NCI-H2029 (cell line): Measurements from ENCODE around the gene COG6.

Source experiments
- DNase-seq: peaks from one replicate; lab custom pipeline; 2025; lab: John Stamatoyannopoulos, UW

COG6 gene

GRCh38 chr13:39682310-39682709 lies 26.8 kb downstream of the COG6 start:
- DNase-seq, result no peak

- no peak for DNase-seq
These were observed 27.3 kb downstream of the COG6 start for GRCh38 chr13:39682788-39683187.

- DNase-seq, result no peak
These were observed 29.2 kb downstream of the COG6 start for GRCh38 chr13:39684531-39685137.

DNA sequence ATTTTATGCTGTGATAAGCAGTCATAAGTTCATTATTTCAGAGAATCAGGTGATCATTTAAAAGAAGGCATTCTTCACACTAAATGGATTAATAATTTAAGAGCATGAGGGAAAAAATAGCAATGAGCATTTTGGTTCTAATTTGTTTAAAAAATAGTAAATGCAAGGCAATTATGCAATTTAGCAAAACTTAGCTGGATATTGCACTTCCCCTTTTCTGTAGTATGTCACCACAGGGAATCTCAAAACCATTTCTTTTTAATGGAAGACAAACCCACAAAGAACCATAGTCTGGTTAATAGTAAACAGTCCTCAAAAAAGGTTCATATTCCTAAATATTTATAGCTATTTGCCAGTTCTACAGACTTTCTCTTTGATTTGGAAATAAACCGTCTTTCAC lies 30.2 kb downstream of the COG6 start:
- no peak for DNase-seq

DNA sequence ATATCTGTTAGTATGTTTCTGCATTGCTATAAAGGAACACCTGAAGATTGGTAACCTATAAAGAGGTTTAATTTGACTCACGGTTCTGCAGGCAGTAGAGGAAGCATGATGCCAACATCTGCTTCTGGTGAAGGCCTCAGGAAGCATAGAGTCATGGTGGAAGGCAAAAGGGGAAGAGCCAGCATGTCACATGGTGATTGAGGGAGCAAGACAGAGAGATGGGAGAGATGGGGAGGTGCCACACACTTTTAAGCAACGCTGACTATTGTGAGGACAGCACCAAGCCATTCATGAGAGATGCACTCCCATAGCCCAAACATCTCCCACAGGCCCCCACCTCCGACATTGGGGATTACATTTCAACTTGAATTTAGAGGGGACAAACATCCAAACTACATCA lies 32.8 kb downstream of the COG6 start:
- DNase-seq, result no peak

GRCh38 chr13:39688699-39689405 lies 33.4 kb downstream of the COG6 start:
- no peak for DNase-seq

- DNase-seq, result no peak
These were observed 37.4 kb downstream of the COG6 start for GRCh38 chr13:39692660-39693438.

DNA sequence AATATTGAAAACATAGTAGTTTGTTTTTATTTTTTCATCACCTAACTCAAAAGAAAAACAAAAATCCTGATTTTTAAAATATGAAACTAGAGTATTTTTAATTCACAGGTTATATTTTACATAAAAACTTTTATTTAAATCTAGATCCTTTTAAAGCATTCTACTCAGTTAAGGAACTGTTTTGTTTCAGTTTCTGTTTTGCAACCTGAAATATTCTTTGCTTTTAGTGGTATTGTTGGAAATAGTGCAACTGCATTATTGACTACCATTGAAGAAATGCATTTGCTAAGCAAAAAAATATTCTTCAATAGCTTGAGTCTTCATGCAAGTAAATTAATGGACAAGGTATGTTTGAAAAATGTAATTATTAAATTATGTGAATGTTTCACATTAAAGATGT lies 43.8 kb downstream of the COG6 start:
- no peak for DNase-seq

GRCh38 chr13:39712626-39713025 lies 57.2 kb downstream of the COG6 start:
- no peak for DNase-seq

- no peak for DNase-seq
These were observed 73.7 kb downstream of the COG6 start for GRCh38 chr13:39729156-39729555.

GRCh38 chr13:39734952-39735351 lies 79.5 kb downstream of the COG6 start:
- no peak for DNase-seq

DNA sequence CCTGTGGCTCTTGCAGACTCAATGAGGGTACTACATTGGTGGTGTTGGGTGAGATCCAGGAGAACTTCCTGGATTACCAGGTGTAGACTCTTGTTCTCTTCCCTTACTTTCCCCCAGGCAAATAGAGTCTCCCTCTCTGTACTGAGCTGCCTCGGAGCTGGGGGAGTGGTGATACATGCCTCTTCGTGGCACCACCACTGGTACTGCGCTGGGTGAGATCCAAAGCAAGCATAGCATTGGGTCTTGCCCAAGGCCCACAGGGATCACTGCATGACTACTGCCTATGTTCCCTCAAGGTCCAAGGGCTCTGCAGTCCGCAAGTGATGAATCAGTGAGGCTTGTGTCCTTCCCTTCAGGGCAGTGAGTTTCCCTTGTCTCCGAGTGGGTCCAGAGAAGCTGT lies 81.6 kb downstream of the COG6 start:
- DNase-seq, result no peak

- no peak for DNase-seq
These were observed 85.3 kb downstream of the COG6 start for GRCh38 chr13:39740761-39741160.

GRCh38 chr13:39748961-39749360 lies 93.5 kb downstream of the COG6 start:
- DNase-seq, result no peak

DNA sequence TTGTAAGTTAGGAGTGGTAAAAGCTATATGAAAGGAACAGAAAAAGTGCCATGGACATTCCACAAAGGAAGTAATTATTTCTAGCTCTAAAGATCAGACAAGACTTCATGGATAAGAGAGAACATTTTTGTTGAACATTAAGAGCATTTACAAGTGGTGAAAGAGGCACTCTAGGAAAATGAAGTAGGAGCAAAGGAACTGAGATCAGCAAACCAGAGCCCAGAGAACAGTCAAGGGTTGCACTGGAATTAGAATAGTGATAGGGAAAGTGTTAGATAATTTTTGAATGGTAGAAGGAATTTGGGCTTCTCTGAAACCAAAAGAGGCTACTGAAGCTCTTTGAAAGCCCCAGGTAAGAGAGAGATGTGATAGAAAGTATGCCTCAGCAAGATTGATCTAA lies 94.1 kb downstream of the COG6 start:
- no peak for DNase-seq

- no peak for DNase-seq
These were observed 96.3 kb downstream of the COG6 start for GRCh38 chr13:39751805-39752204.

- DNase-seq, result no peak
These were observed 105.1 kb downstream of the COG6 start for GRCh38 chr13:39760521-39760920.

GRCh38 chr13:39765801-39766463 lies 110.5 kb downstream of the COG6 start:
- DNase-seq, result peak; percentile 79

GRCh38 chr13:39766464-39767158 lies 111.1 kb downstream of the COG6 start:
- DNase-seq, result no peak

- no peak for DNase-seq
These were observed 112.5 kb downstream of the COG6 start for GRCh38 chr13:39767791-39768517.

DNA sequence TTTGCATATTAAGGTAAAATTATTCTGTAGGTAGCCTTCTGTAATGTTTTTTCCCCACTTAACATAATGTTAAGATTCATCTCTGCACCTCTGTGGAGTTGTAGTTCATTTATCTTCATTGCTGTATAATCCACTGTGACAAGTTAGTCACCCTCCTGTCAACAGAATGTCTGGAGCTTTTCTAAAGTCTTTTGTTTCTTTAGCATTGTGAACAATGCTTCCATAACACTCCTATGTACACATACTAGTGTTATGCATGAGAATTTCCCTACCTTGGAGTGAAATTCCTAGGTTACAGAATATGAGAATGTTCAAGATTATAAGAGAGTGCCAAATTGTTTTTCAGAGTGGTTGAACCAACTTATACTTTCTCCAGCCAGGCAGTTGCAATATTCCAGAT lies 113.5 kb downstream of the COG6 start:
- DNase-seq, result no peak
